GM12878 (cell line): ENCODE results near the gene UPP2. TPM values are rescaled to one million over a fixed set of nuclear protein-coding genes. Genes with fewer than 3 reads are reported as not detected.

ENCODE experiments used
- ATAC-seq: fragments of 200-7000 bp; cut with Tn5 transposase; 3 replicates; pipeline ENCODE4 v1.9.1; 2020; ENCODE audit warnings: mild to moderate bottlenecking, moderate library complexity
- BruUV-seq: library from RNA; stranded (reverse); fragments of 400-500 nt; replicated peaks from 2 replicates; lab custom pipeline; 2021; lab: Mats Ljungman, UMichigan
- CTCF ChIA-PET: fragments of 300-600 bp; sonication (Branson Sonifier 250); formaldehyde crosslinking; extraction: SDS; loops from one replicate; lab custom pipeline; 2021; ENCODE audit warnings: inconsistent platforms; lab: Yijun Ruan, JAX
- POLR2A ChIA-PET: fragments of 350-600 bp; formaldehyde crosslinking; extraction: SDS; loops from one replicate; lab custom pipeline; 2021; ENCODE audit warnings: inconsistent platforms; lab: Charles Lee
- RAD21 ChIA-PET: fragments of 300-600 bp; sonication (Branson Sonifier 250); formaldehyde crosslinking; loops from one replicate; lab custom pipeline; 2023; ENCODE audit warnings: antibody characterized with exemption; ENCODE audit not compliant: unreplicated experiment; lab: Charles Lee
- SMC1A ChIA-PET: fragments of 300-600 bp; sonication (Branson Sonifier 250); formaldehyde crosslinking; loops from one replicate; lab custom pipeline; 2023; ENCODE audit not compliant: unreplicated experiment, uncharacterized antibody; lab: Charles Lee
- DNase-seq: peaks from one replicate; pipeline ENCODE4 v3.0.0-alpha.2; 2011; ENCODE audit warnings: low read depth, low spot score
- FAIRE-seq: peaks from 3 replicates; lab custom pipeline; 2011; peaks lifted over from hg19 to GRCh38; lab: Jason Lieb, UNC
- H2AFZ ChIP-seq: 2 replicates; pipeline ENCODE4 v1.6.0; 2011; ENCODE audit warnings: low read depth, low read length, control low read depth; ENCODE audit not compliant: control insufficient read depth
- H3K27ac ChIP-seq: 2 replicates; pipeline ENCODE4 v1.5.1; 2011; ENCODE audit warnings: control low read depth; ENCODE audit not compliant: control insufficient read depth, insufficient read depth
- H3K27me3 ChIP-seq, 2 experiments: replicated peaks in 1 of 2; 2 replicates each; pipeline versions ENCODE4 v1.6.0 to v1.6.1; 2011; ENCODE audit warnings: low read length in 1 of 2; ENCODE audit not compliant: control insufficient read depth in 2 of 2, insufficient read depth in 2 of 2
- H3K36me3 ChIP-seq, 2 experiments: 2 replicates each; pipeline ENCODE4 v1.5.1; 2011; ENCODE audit warnings: low read length in 1 of 2; ENCODE audit not compliant: control insufficient read depth in 2 of 2, insufficient read depth in 2 of 2
- H3K4me1 ChIP-seq: 2 replicates; pipeline ENCODE4 v1.6.1; 2011; ENCODE audit warnings: mild to moderate bottlenecking, low read length, moderate library complexity, mixed read lengths; ENCODE audit not compliant: control insufficient read depth, insufficient read depth
- H3K4me2 ChIP-seq: 2 replicates; pipeline ENCODE4 v1.6.0; 2011; ENCODE audit warnings: control low read depth; ENCODE audit not compliant: control insufficient read depth, insufficient read depth
- H3K4me3 ChIP-seq: fragments of 200-600 bp; sonication (generic); 2 replicates; pipeline ENCODE4 v1.5.1; 2016
- H3K79me2 ChIP-seq: 2 replicates; pipeline ENCODE4 v1.6.0; 2011; ENCODE audit warnings: low read length; ENCODE audit not compliant: control insufficient read depth, insufficient read depth
- H3K9ac ChIP-seq: 2 replicates; pipeline ENCODE4 v1.8.0; 2011; ENCODE audit warnings: low read length, control low read depth, mixed read lengths; ENCODE audit not compliant: control insufficient read depth, insufficient read depth
- H3K9me3 ChIP-seq: replicated peaks from 3 replicates; pipeline ENCODE4 v1.5.1; 2011; ENCODE audit warnings: mild to moderate bottlenecking, low read length; ENCODE audit not compliant: control insufficient read depth, insufficient read depth
- H4K20me1 ChIP-seq: 2 replicates; pipeline ENCODE4 v1.6.0; 2011; ENCODE audit not compliant: control insufficient read depth, insufficient read depth
- BACH1 ChIP-seq: fragments of 450-650 bp; IDR thresholded peaks from 2 replicates; pipeline ENCODE4 v1.6.1; 2017; ENCODE audit warnings: mild to moderate bottlenecking, borderline replicate concordance
- CREB1 ChIP-seq: IDR thresholded peaks from 2 replicates; pipeline ENCODE4 v1.6.1; 2012; ENCODE audit warnings: low read depth, mild to moderate bottlenecking, inconsistent platforms
- MXI1 ChIP-seq: fragments of 150-350 bp; IDR thresholded peaks from 2 replicates; pipeline ENCODE4 v1.6.1; 2011; ENCODE audit warnings: low read depth, mild to moderate bottlenecking, inconsistent platforms, low read length, improper control_type of control experiment
- NFXL1 ChIP-seq: fragments of 450-650 bp; IDR thresholded peaks from 2 replicates; pipeline ENCODE4 v1.6.1; 2017; ENCODE audit warnings: antibody characterized with exemption, mild to moderate bottlenecking, borderline replicate concordance
- POLR2A ChIP-seq: IDR thresholded peaks from 2 replicates; pipeline ENCODE4 v1.6.1; 2011; ENCODE audit warnings: low read depth, mild to moderate bottlenecking, low read length
- SIN3A ChIP-seq: IDR thresholded peaks from 2 replicates; pipeline ENCODE4 v1.6.1; 2012; ENCODE audit warnings: low read depth, low read length, improper control_type of control experiment
- SMAD1 ChIP-seq: fragments of 450-650 bp; IDR thresholded peaks from 2 replicates; pipeline ENCODE4 v1.6.1; 2018; ENCODE audit warnings: mild to moderate bottlenecking, low read depth; ENCODE audit not compliant: partially characterized antibody
- SMC3 ChIP-seq: IDR thresholded peaks from 2 replicates; pipeline ENCODE4 v1.6.1; 2011; ENCODE audit warnings: low read length, improper control_type of control experiment, borderline replicate concordance
- SREBF1 ChIP-seq: IDR thresholded peaks from 2 replicates; pipeline ENCODE4 v1.6.1; 2012; ENCODE audit warnings: mild to moderate bottlenecking, low read length
- SUPT20H ChIP-seq: IDR thresholded peaks from 2 replicates; pipeline ENCODE4 v1.6.1; 2011; ENCODE audit warnings: low read depth, mild to moderate bottlenecking, low read length, moderate library complexity, borderline replicate concordance; ENCODE audit not compliant: control insufficient read depth
- TARDBP ChIP-seq: IDR thresholded peaks from 2 replicates; pipeline ENCODE4 v1.6.1; 2016; ENCODE audit warnings: borderline replicate concordance
- WGBS: methylation state at CpG from one replicate; pipeline ENCODE4 v1.1.6; 2016; ENCODE audit warnings: low lambda C conversion rate; ENCODE audit not compliant: insufficient replicate concordance, insufficient coverage; ENCODE audit errors: missing lambda C conversion rate; 5-methylcytosine and 5-hydroxymethylcytosine counted together
- in situ Hi-C: fragments of 300-500 bp; cut with MboI; formaldehyde crosslinking; loops from 9 replicates; pipeline ENCODE4 v1.14.3; 2018; ENCODE audit warnings: mixed read lengths
- intact Hi-C: fragments of 100-400 bp; cut with micrococcal nuclease; formaldehyde crosslinking; loops from one replicate; pipeline ENCODE4 v1.14.2; 2022; ENCODE audit not compliant: unreplicated experiment
- polyA plus RNA-seq, 11 experiments: library from polyadenylated mRNA; depleted of rRNA in 4 of 11; unstranded in 6 of 11; stranded (reverse) in 5 of 11; fragments of >200 nt; fragmentation: Nextera tagmentation in 4 of 11; fragmentation: Illumina TruSeq in 1 of 11; extraction: Ambion mirVana in 4 of 11; extraction: Trizol in 1 of 11; gene quantifications; 1 replicate in 1 of 11; 2 replicates in 10 of 11; pipeline versions ENCODE4 v1.2.1 to v1.2.3, GENCODE V29; 2011 to 2016; ENCODE audit warnings: inconsistent platforms in 2 of 11, missing spikeins in 2 of 11, low read depth in 1 of 11
- total RNA-seq, 4 experiments: library from RNA; depleted of rRNA in 3 of 4; stranded (reverse); fragments of >200 nt in 3 of 4; fragmentation: Illumina TruSeq in 1 of 4; extraction: Trizol in 1 of 4; gene quantifications; 2 replicates each; pipeline versions ENCODE4 v1.2.1 to v1.2.3, GENCODE V29; 2013 to 2021
- TF ChIP-seq, protein P1 (sequence below): IDR thresholded peaks from 2 replicates; pipeline ENCODE4 v1.6.1; 2011; ENCODE audit warnings: low read depth, low read length, improper control_type of control experiment, borderline replicate concordance
- TF ChIP-seq, protein P2 (sequence below): fragments of 450-650 bp; IDR thresholded peaks from 2 replicates; pipeline ENCODE4 v1.6.1; 2017; ENCODE audit warnings: borderline replicate concordance

The UPP2 gene
- total and polyA plus RNA-seq, 10 of the 15 experiments (the other 5 are each of a cell fraction or from before 2014, with no cell fraction given), result not detected

DNA sequence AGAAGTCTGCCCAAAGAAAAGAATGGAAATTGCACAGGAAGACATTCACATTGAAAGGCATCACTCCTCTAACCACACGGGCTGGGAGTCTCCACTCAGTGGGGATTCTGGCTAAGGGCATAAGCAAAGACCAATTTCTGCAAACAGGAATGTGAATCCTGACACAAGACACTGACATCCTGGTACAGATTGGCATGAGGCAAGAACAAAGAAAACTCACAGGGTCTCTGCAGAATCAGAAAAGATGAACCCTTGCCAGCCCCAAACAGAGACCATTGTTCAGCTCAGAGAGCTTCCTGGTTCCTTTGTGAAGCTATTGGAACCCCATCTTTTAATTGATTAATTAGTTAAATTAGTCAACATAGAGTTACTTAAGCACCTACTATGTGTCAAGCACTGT is 82.3 kb downstream of the UPP2 start:
- no peak for DNase-seq
- in situ Hi-C loops, result loop anchor here (5.0 kb wide), 1 partner anchor 563 kb away; no protein-coding TSS in a partner anchor
- POLR2A ChIA-PET, result no interaction called here
- intact Hi-C loops, result no loop called here
- no peaks in the 10 kb centered on the region for H3K79me2 ChIP-seq
- no peak for ATAC-seq
- SMC1A ChIA-PET, result no interaction called here
- H3K4me1 ChIP-seq, result no peaks in the 10 kb centered on the region
- H3K9me3 ChIP-seq, result no peaks in the 10 kb centered on the region
- peaks cover 0 to 6% of the 10 kb centered on the region in 2 experiments; a peak in 3 of 4 replicates for H3K27me3 ChIP-seq
- no peak for FAIRE-seq
- H3K4me3 ChIP-seq, result no peak overlapping the region
- H3K9ac ChIP-seq, result no peak overlapping the region
- WGBS, result 0% methylated on average over 1 of the region's 1 CpG
- RAD21 ChIA-PET, result no interaction called here
- no peak overlapping the region for H2AFZ ChIP-seq
- no peak overlapping the region for H3K27ac ChIP-seq
- no peak overlapping the region for H3K4me2 ChIP-seq
- H3K36me3 ChIP-seq, result no peaks in the 10 kb centered on the region
- TF ChIP-seq POLR2A (no peak), SMC3 (no peak), SREBF1 (no peak), SIN3A (no peak), CREB1 (no peak), NFXL1 (no peak), BACH1 (no peak), MXI1 (no peak), SUPT20H (no peak), TARDBP (no peak), SMAD1 (no peak)
- TF ChIP-seq, protein P1, sequence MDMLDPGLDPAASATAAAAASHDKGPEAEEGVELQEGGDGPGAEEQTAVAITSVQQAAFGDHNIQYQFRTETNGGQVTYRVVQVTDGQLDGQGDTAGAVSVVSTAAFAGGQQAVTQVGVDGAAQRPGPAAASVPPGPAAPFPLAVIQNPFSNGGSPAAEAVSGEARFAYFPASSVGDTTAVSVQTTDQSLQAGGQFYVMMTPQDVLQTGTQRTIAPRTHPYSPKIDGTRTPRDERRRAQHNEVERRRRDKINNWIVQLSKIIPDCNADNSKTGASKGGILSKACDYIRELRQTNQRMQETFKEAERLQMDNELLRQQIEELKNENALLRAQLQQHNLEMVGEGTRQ, result no peak
- TF ChIP-seq, protein P2, sequence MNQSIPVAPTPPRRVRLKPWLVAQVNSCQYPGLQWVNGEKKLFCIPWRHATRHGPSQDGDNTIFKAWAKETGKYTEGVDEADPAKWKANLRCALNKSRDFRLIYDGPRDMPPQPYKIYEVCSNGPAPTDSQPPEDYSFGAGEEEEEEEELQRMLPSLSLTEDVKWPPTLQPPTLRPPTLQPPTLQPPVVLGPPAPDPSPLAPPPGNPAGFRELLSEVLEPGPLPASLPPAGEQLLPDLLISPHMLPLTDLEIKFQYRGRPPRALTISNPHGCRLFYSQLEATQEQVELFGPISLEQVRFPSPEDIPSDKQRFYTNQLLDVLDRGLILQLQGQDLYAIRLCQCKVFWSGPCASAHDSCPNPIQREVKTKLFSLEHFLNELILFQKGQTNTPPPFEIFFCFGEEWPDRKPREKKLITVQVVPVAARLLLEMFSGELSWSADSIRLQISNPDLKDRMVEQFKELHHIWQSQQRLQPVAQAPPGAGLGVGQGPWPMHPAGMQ, result no peak
- BruUV-seq, result no TSS peak
- no peaks in the 10 kb centered on the region for H4K20me1 ChIP-seq
- CTCF ChIA-PET, result no interaction called here
